ENCODE results near the gene ACADS. TPM values are rescaled to one million over a fixed set of nuclear protein-coding genes. Genes with fewer than 3 reads are reported as not detected.

Gene ACADS
- total RNA-seq, 1 experiment from 2014 or later, result 3.4 TPM

GRCh38 chr12:120737557-120738251, 12.1 kb downstream of the ACADS start:
- H3K36me3 ChIP-seq (ENCODE audit: insufficient read depth, low read length, poor library complexity, severe bottlenecking), result no peaks in the 10 kb centered on the region
- no TSS peak for BruUV-seq (replicated peaks)
- DNase-seq (ENCODE audit: low spot score), result peak; percentile 40
- ChIA-PET POLR2A (ENCODE audit: low non-redundant PET) (no interaction called here), CTCF (interaction anchor here (0.6 kb wide), 1 partner anchor 234 kb away, joined by 4 read pairs; no protein-coding TSS in a partner anchor)
- no peaks in the 10 kb centered on the region for H3K9me3 ChIP-seq (ENCODE audit: low read depth, low read length, poor library complexity, severe bottlenecking)
- no peak overlapping the region for H3K27ac ChIP-seq (ENCODE audit: low read depth, low read length, poor library complexity, severe bottlenecking)
- intact Hi-C loops (cut with micrococcal nuclease; ENCODE audit: unreplicated experiment), result no loop called here
- no peaks in the 10 kb centered on the region for H3K4me1 ChIP-seq (ENCODE audit: insufficient read depth, low read length, poor library complexity, severe bottlenecking)
- no peak overlapping the region for H3K4me3 ChIP-seq (ENCODE audit: low read depth, low read length, poor library complexity, severe bottlenecking)
- TF ChIP-seq CTCF (conservative IDR thresholded peaks at IDR 0.05; ENCODE audit: low read depth, low read length) (peak; percentile 38), EZH2 (IDR thresholded peaks at IDR 0.05; ENCODE audit: borderline replicate concordance, low read depth, low read length, poor library complexity, severe bottlenecking) (no peak)
- H3K27me3 ChIP-seq (replicated peaks; ENCODE audit: insufficient read depth, low read depth, low read length, poor library complexity), result no peaks in the 10 kb centered on the region

GRCh38 chr12:120738252-120739030, 12.8 kb downstream of the ACADS start:
- intact Hi-C loops (cut with micrococcal nuclease; ENCODE audit: unreplicated experiment), result no loop called here
- Histone ChIP-seq H3K36me3 (ENCODE audit: insufficient read depth, low read length, poor library complexity, severe bottlenecking) (no peaks in the 10 kb centered on the region), H3K27me3 (replicated peaks; ENCODE audit: insufficient read depth, low read depth, low read length, poor library complexity) (no peaks in the 10 kb centered on the region), H3K4me1 (ENCODE audit: insufficient read depth, low read length, poor library complexity, severe bottlenecking) (no peaks in the 10 kb centered on the region), H3K27ac (ENCODE audit: low read depth, low read length, poor library complexity, severe bottlenecking) (no peak overlapping the region), H3K4me3 (ENCODE audit: low read depth, low read length, poor library complexity, severe bottlenecking) (no peak overlapping the region), H3K9me3 (ENCODE audit: low read depth, low read length, poor library complexity, severe bottlenecking) (no peaks in the 10 kb centered on the region)
- BruUV-seq (replicated peaks), result no TSS peak
- DNase-seq (ENCODE audit: low spot score), result no peak
- TF ChIP-seq CTCF (conservative IDR thresholded peaks at IDR 0.05; ENCODE audit: low read depth, low read length), result no peak
- no peak for TF ChIP-seq EZH2 (IDR thresholded peaks at IDR 0.05; ENCODE audit: borderline replicate concordance, low read depth, low read length, poor library complexity, severe bottlenecking)
- POLR2A ChIA-PET (ENCODE audit: low non-redundant PET), result no interaction called here
- CTCF ChIA-PET, result interaction anchor here (0.6 kb wide), 1 partner anchor 233 kb away, joined by 4 read pairs; no protein-coding TSS in a partner anchor

- BruUV-seq (replicated peaks), result no TSS peak
- H3K36me3 ChIP-seq (ENCODE audit: insufficient read depth, low read length, poor library complexity, severe bottlenecking), result no peaks in the 10 kb centered on the region
- DNase-seq (ENCODE audit: low spot score), result no peak
- no peak for TF ChIP-seq EZH2 (IDR thresholded peaks at IDR 0.05; ENCODE audit: borderline replicate concordance, low read depth, low read length, poor library complexity, severe bottlenecking)
- TF ChIP-seq CTCF (conservative IDR thresholded peaks at IDR 0.05; ENCODE audit: low read depth, low read length), result no peak
- ChIA-PET POLR2A (ENCODE audit: low non-redundant PET) (no interaction called here), CTCF (no interaction called here)
- intact Hi-C loops (cut with micrococcal nuclease; ENCODE audit: unreplicated experiment), result no loop called here
- H3K4me1 ChIP-seq (ENCODE audit: insufficient read depth, low read length, poor library complexity, severe bottlenecking), result no peaks in the 10 kb centered on the region
- H3K27ac ChIP-seq (ENCODE audit: low read depth, low read length, poor library complexity, severe bottlenecking), result no peak overlapping the region
- H3K27me3 ChIP-seq (replicated peaks; ENCODE audit: insufficient read depth, low read depth, low read length, poor library complexity), result no peaks in the 10 kb centered on the region
- H3K4me3 ChIP-seq (ENCODE audit: low read depth, low read length, poor library complexity, severe bottlenecking), result no peak overlapping the region
- no peaks in the 10 kb centered on the region for H3K9me3 ChIP-seq (ENCODE audit: low read depth, low read length, poor library complexity, severe bottlenecking)
Observed at GRCh38 chr12:120739031-120739762, 13.6 kb downstream of the ACADS start.
